ENCODE results near the gene ATP8A2.

The ATP8A2 gene

DNA sequence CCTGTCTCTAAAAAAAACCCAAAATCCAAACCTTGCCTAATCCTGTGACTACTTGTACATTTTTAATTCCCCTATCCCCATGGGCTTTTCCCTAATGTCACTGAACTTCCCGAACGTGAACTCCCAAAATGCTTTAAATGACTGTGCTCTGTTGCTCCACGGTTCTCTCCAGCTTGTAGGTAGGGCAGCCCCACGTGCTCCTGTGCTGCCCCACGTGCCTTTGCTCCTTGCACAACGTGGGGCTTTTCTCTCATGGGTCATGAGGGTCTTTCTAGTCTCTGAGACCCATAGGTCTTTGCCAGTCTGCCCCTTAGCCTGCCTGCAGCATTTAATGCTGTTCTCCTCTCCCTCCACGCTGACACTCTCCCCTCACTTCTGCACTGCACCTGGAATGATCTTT is 558.0 kb downstream of the ATP8A2 start:
- no peak for DNase-seq
- H2AFZ ChIP-seq (ENCODE audit: low read length) = no peak overlapping the region

GRCh38 chr13:25930653-25931052 is 558.9 kb downstream of the ATP8A2 start:
- no peaks in the 10 kb centered on the region for H3K36me3 ChIP-seq (replicated peaks; ENCODE audit: insufficient read depth, low read length)
- no peaks in the 10 kb centered on the region for H3K4me1 ChIP-seq (ENCODE audit: low read length)
- no peaks in the 10 kb centered on the region for H3K9me3 ChIP-seq (replicated peaks; ENCODE audit: insufficient read depth, low read length)
- no peaks in the 10 kb centered on the region for H3F3A ChIP-seq (ENCODE audit: insufficient read depth, low read length)
- TF ChIP-seq EZH2phosphoT487 (IDR thresholded peaks at IDR 0.05; ENCODE audit: low read length) (no peak), EZH2 (optimal IDR thresholded peaks at IDR 0.05; ENCODE audit: low read depth, low read length) (no peak)
- TF ChIP-seq, protein P1, sequence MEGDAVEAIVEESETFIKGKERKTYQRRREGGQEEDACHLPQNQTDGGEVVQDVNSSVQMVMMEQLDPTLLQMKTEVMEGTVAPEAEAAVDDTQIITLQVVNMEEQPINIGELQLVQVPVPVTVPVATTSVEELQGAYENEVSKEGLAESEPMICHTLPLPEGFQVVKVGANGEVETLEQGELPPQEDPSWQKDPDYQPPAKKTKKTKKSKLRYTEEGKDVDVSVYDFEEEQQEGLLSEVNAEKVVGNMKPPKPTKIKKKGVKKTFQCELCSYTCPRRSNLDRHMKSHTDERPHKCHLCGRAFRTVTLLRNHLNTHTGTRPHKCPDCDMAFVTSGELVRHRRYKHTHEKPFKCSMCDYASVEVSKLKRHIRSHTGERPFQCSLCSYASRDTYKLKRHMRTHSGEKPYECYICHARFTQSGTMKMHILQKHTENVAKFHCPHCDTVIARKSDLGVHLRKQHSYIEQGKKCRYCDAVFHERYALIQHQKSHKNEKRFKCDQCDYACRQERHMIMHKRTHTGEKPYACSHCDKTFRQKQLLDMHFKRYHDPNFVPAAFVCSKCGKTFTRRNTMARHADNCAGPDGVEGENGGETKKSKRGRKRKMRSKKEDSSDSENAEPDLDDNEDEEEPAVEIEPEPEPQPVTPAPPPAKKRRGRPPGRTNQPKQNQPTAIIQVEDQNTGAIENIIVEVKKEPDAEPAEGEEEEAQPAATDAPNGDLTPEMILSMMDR (IDR thresholded peaks at IDR 0.05; ENCODE audit: low read length) = no peak
- H3K4me2 ChIP-seq (ENCODE audit: low read depth, low read length) = no peak overlapping the region
- H3K27ac ChIP-seq (ENCODE audit: low read length) = no peak overlapping the region
- no peak overlapping the region for H3K9ac ChIP-seq (ENCODE audit: low read length)
- no peak overlapping the region for H3K4me3 ChIP-seq (ENCODE audit: low read length)
- no peaks in the 10 kb centered on the region for H3K27me3 ChIP-seq (replicated peaks; ENCODE audit: insufficient read depth, low read length)
- H3K79me2 ChIP-seq (ENCODE audit: low read length) = no peaks in the 10 kb centered on the region
- H2AFZ ChIP-seq (ENCODE audit: low read length) = no peak overlapping the region
- no peak for DNase-seq
- H4K20me1 ChIP-seq (ENCODE audit: insufficient read depth, low read length) = no peaks in the 10 kb centered on the region
- H3K9me2 ChIP-seq (replicated peaks; ENCODE audit: insufficient read depth, low read length) = no peaks in the 10 kb centered on the region

More for the DNA sequence above, 558.0 kb downstream of the ATP8A2 start:
- Histone ChIP-seq H3K27me3 (replicated peaks; ENCODE audit: insufficient read depth, low read length) (no peaks in the 10 kb centered on the region), H3K4me1 (ENCODE audit: low read length) (no peaks in the 10 kb centered on the region), H3K27ac (ENCODE audit: low read length) (no peak overlapping the region), H3K36me3 (replicated peaks; ENCODE audit: insufficient read depth, low read length) (no peaks in the 10 kb centered on the region), H3K9me2 (replicated peaks; ENCODE audit: insufficient read depth, low read length) (no peaks in the 10 kb centered on the region), H3K9me3 (replicated peaks; ENCODE audit: insufficient read depth, low read length) (no peaks in the 10 kb centered on the region), H3K4me2 (ENCODE audit: low read depth, low read length) (no peak overlapping the region), H3K79me2 (ENCODE audit: low read length) (no peaks in the 10 kb centered on the region), H3F3A (ENCODE audit: insufficient read depth, low read length) (no peaks in the 10 kb centered on the region), H3K4me3 (ENCODE audit: low read length) (no peak overlapping the region), H4K20me1 (ENCODE audit: insufficient read depth, low read length) (no peaks in the 10 kb centered on the region), H3K9ac (ENCODE audit: low read length) (no peak overlapping the region)
- TF ChIP-seq EZH2 (optimal IDR thresholded peaks at IDR 0.05; ENCODE audit: low read depth, low read length) (no peak), EZH2phosphoT487 (IDR thresholded peaks at IDR 0.05; ENCODE audit: low read length) (no peak)
- TF ChIP-seq, protein P1 (IDR thresholded peaks at IDR 0.05; ENCODE audit: low read length) = no peak

DNA sequence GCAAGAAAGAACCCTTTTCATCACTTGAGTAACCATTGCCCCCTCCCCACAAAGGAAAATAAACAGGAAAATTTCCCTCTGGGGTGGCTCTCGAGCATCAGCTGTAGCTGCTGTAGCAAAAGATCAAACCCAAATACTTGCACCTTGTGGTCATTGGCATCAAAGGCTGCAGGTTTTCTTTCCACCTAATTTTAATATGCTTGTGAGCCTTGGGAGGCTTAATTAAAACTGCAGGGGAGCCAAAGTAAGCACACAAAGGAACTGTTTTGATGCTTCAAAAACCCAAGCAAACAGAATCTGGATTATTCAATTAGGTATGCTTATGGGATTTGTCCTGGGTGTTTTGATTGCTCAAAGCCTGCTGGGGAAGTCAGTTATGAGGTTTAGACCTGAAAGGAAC is 560.6 kb downstream of the ATP8A2 start:
- H3K9me2 ChIP-seq (replicated peaks; ENCODE audit: insufficient read depth, low read length) = no peaks in the 10 kb centered on the region
- no peaks in the 10 kb centered on the region for H3K36me3 ChIP-seq (replicated peaks; ENCODE audit: insufficient read depth, low read length)
- H3K4me2 ChIP-seq (ENCODE audit: low read depth, low read length) = no peak overlapping the region
- H3K9me3 ChIP-seq (replicated peaks; ENCODE audit: insufficient read depth, low read length) = no peaks in the 10 kb centered on the region
- no peaks in the 10 kb centered on the region for H3F3A ChIP-seq (ENCODE audit: insufficient read depth, low read length)
- no peak for DNase-seq
- TF ChIP-seq EZH2phosphoT487 (IDR thresholded peaks at IDR 0.05; ENCODE audit: low read length) (no peak), EZH2 (optimal IDR thresholded peaks at IDR 0.05; ENCODE audit: low read depth, low read length) (no peak)
- TF ChIP-seq, protein P1 (IDR thresholded peaks at IDR 0.05; ENCODE audit: low read length) = no peak
- H3K79me2 ChIP-seq (ENCODE audit: low read length) = no peaks in the 10 kb centered on the region
- H3K27ac ChIP-seq (ENCODE audit: low read length) = no peak overlapping the region
- H3K27me3 ChIP-seq (replicated peaks; ENCODE audit: insufficient read depth, low read length) = no peaks in the 10 kb centered on the region
- H3K4me3 ChIP-seq (ENCODE audit: low read length) = no peak overlapping the region
- no peaks in the 10 kb centered on the region for H4K20me1 ChIP-seq (ENCODE audit: insufficient read depth, low read length)
- H2AFZ ChIP-seq (ENCODE audit: low read length) = no peak overlapping the region
- no peaks in the 10 kb centered on the region for H3K4me1 ChIP-seq (ENCODE audit: low read length)
- no peak overlapping the region for H3K9ac ChIP-seq (ENCODE audit: low read length)

Measured in MM.1S (cell line).